SK-N-MC (cell line): Measurements from ENCODE around the gene P2RY6.
"Not testable (repeated sequence)": the region's sequence is repeated elsewhere in the genome, so short reads cannot be mapped to it uniquely, and the experiment has no call there.

ENCODE experiments used
- DNase-seq: peaks from one replicate; pipeline ENCODE4 v3.0.0-alpha.2; 2011; ENCODE audit warnings: low read depth, low spot score
- H3K27ac ChIP-seq: fragments of 200-600 bp; sonication (generic); 2 replicates; pipeline ENCODE4 v1.5.1; 2016; ENCODE audit warnings: mixed run types
- H3K36me3 ChIP-seq: fragments of 200-600 bp; sonication (generic); 2 replicates; pipeline ENCODE4 v1.6.1; 2017; ENCODE audit warnings: antibody characterized with exemption, low read length, mixed read lengths; ENCODE audit not compliant: insufficient read depth
- H3K4me3 ChIP-seq: fragments of 200-600 bp; sonication (generic); 2 replicates; pipeline ENCODE4 v1.5.1; 2016
- H3K9ac ChIP-seq: fragments of 200-600 bp; sonication (generic); 2 replicates; pipeline ENCODE4 v1.8.0; 2017; ENCODE audit warnings: mixed run types, mixed read lengths; ENCODE audit not compliant: insufficient read length
- H3K9me3 ChIP-seq: fragments of 200-600 bp; sonication (generic); 2 replicates; pipeline ENCODE4 v1.6.1; 2017; ENCODE audit warnings: low read depth, mild to moderate bottlenecking, antibody characterized with exemption, low read length, moderate library complexity, mixed read lengths
- EZH2 ChIP-seq: fragments of 200-600 bp; sonication (generic); IDR thresholded peaks from one replicate; pipeline ENCODE4 v1.6.1; 2017; ENCODE audit warnings: antibody characterized with exemption
- FOXP2 ChIP-seq: optimal IDR thresholded peaks from 2 replicates; pipeline ENCODE3; 2011; ENCODE audit warnings: mild to moderate bottlenecking, moderate library complexity; ENCODE audit not compliant: insufficient read depth; ENCODE audit errors: extremely low read length, control extremely low read depth
- POLR2AphosphoS5 ChIP-seq: IDR thresholded peaks from 2 replicates; pipeline ENCODE4 v1.6.1; 2012; ENCODE audit warnings: mild to moderate bottlenecking, low read depth, low read length, borderline replicate concordance

Gene P2RY6

GRCh38 chr11:73270855-73271477 lies 1.2 kb upstream of the P2RY6 start:
- no peak overlapping the region for H3K9ac ChIP-seq
- no peak for DNase-seq
- H3K4me3 ChIP-seq = no peak overlapping the region
- TF ChIP-seq FOXP2 (no peak), EZH2 (no peak), POLR2AphosphoS5 (no peak)
- no peaks in the 10 kb centered on the region for H3K9me3 ChIP-seq
- no peaks in the 10 kb centered on the region for H3K36me3 ChIP-seq
- no peak overlapping the region for H3K27ac ChIP-seq

GRCh38 chr11:73271478-73271865 lies 666 bp upstream of the P2RY6 start:
- DNase-seq, H3K9ac ChIP-seq, H3K4me3 ChIP-seq, H3K27ac ChIP-seq, H3K36me3 ChIP-seq, H3K9me3 ChIP-seq: not testable (repeated sequence)

- Histone ChIP-seq H3K4me3 (no peak overlapping the region), H3K27ac (no peak overlapping the region), H3K36me3 (no peaks in the 10 kb centered on the region), H3K9me3 (no peaks in the 10 kb centered on the region), H3K9ac (no peak overlapping the region)
- no peak for DNase-seq
- TF ChIP-seq FOXP2 (no peak), POLR2AphosphoS5 (no peak), EZH2 (no peak)
These were observed 521 bp downstream of the P2RY6 start for GRCh38 chr11:73272680-73273038.

- Histone ChIP-seq H3K9ac (no peak overlapping the region), H3K36me3 (no peaks in the 10 kb centered on the region), H3K27ac (no peak overlapping the region), H3K4me3 (no peak overlapping the region), H3K9me3 (no peaks in the 10 kb centered on the region)
- DNase-seq = no peak
- no peak for TF ChIP-seq EZH2
- no peak for TF ChIP-seq FOXP2
- no peak for TF ChIP-seq POLR2AphosphoS5
These were observed 1.2 kb downstream of the P2RY6 start for GRCh38 chr11:73273222-73273895.

- not testable (repeated sequence) for H3K4me3 ChIP-seq, H3K27ac ChIP-seq, H3K9ac ChIP-seq, H3K9me3 ChIP-seq, DNase-seq, H3K36me3 ChIP-seq
These were observed 2.1 kb downstream of the P2RY6 start for GRCh38 chr11:73274191-73274590.

GRCh38 chr11:73274722-73275380 lies 2.7 kb downstream of the P2RY6 start:
- Histone ChIP-seq H3K36me3 (no peaks in the 10 kb centered on the region), H3K9ac (no peak overlapping the region), H3K4me3 (no peak overlapping the region), H3K9me3 (no peaks in the 10 kb centered on the region), H3K27ac (no peak overlapping the region)
- no peak for DNase-seq
- TF ChIP-seq EZH2 (no peak), FOXP2 (no peak), POLR2AphosphoS5 (no peak)

GRCh38 chr11:73275381-73275750 lies 3.2 kb downstream of the P2RY6 start:
- Histone ChIP-seq H3K9me3 (no peaks in the 10 kb centered on the region), H3K27ac (no peak overlapping the region), H3K4me3 (no peak overlapping the region), H3K36me3 (no peaks in the 10 kb centered on the region), H3K9ac (no peak overlapping the region)
- TF ChIP-seq POLR2AphosphoS5 (no peak), EZH2 (no peak), FOXP2 (no peak)
- no peak for DNase-seq

- H3K36me3 ChIP-seq = no peaks in the 10 kb centered on the region
- DNase-seq = no peak
- H3K27ac ChIP-seq = no peak overlapping the region
- no peak overlapping the region for H3K4me3 ChIP-seq
- no peak overlapping the region for H3K9ac ChIP-seq
- no peak for TF ChIP-seq POLR2AphosphoS5
- TF ChIP-seq EZH2 = no peak
- TF ChIP-seq FOXP2 = no peak
- H3K9me3 ChIP-seq = no peaks in the 10 kb centered on the region
These were observed 5.3 kb downstream of the P2RY6 start for GRCh38 chr11:73277467-73277866.

- H3K27ac ChIP-seq = no peak overlapping the region
- TF ChIP-seq POLR2AphosphoS5 (no peak), FOXP2 (no peak), EZH2 (no peak)
- no peaks in the 10 kb centered on the region for H3K9me3 ChIP-seq
- no peak for DNase-seq
- no peaks in the 10 kb centered on the region for H3K36me3 ChIP-seq
- H3K9ac ChIP-seq = no peak overlapping the region
- no peak overlapping the region for H3K4me3 ChIP-seq
These were observed 8.5 kb downstream of the P2RY6 start for GRCh38 chr11:73280626-73281025.
